ENCODE measurements around the gene CDR2. TPM values are rescaled to one million over a fixed set of nuclear protein-coding genes. Genes with fewer than 3 reads are reported as not detected.
"Not testable (repeated sequence)": the region's sequence is repeated elsewhere in the genome, so short reads cannot be mapped to it uniquely, and the experiment has no call there.

CDR2 gene
- total RNA-seq, 1 donor from 2014 or later = 20.9 TPM

DNA sequence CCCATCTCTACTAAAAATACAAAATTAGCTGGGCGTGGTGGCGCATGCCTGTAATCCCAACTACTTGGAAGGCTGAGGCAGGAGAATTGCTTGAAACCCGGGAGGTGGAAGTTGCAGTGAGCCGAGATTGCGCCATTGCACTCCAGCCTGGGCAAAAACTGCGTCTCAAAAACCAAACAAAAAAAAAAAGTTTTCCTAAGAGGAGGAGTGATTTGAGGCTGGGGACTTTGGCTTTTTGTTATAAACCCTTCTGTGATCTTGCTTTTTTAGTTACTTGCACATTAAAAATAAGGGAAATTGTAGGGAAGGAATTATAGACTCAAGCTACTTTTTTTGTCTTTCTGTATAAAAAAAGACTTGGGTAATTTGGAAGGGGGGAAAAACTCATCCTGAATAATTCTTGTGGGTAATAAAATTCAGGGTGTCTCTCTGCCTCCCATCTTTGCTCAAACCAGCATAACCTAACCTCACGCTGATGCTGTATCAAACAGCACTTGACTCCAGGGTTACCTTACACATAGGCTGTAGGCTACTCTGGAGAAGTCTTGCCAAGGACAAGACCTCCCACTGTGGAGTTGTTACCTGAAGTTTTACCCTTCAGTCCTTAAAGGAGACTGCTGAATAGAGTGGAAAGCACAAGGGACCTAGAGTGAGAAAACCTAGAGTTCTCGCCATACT, 1.7 kb upstream of the CDR2 start:
- DNase-seq (ENCODE audit: low spot score) = no peak

DNA sequence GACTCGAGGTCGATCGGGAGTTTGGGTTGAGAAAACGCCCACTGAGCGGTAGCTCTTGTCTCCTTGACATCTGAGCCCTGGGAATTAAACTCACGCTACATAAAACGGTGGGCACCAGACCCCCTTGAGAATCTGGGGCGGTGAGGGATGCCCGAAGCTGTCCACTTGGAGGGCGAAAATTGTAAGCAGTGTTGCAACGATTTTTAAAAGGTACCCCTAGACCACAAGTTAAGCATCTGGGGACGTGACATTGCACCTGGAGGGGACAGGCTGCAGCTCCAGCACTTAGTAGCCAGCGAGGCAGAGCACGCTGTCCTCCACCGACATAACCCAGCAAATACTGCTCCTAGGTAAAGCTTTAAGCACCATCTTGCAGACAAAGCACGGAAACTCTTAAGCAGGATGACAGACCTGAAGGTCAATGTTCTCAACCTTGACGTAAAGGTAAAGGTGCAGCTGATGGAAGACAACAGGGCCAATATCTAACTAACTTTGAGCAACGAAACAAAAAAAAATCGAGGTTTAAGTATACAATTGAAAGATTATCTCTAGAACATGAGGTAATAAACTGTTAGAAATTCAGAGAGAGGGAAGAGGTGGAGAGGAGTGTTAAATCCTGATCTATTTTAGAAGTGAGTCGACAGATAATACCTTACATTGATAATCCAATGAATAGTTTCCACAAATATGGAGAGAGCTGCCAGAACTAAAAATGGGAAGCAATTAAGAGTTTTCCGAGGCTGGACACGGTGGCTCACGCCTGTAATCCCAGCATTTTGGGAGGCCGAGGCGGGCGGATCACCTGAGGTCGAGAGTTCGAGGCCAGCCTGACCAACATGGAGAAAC, 921 bp upstream of the CDR2 start:
- no peak for DNase-seq (ENCODE audit: low spot score)

DNA sequence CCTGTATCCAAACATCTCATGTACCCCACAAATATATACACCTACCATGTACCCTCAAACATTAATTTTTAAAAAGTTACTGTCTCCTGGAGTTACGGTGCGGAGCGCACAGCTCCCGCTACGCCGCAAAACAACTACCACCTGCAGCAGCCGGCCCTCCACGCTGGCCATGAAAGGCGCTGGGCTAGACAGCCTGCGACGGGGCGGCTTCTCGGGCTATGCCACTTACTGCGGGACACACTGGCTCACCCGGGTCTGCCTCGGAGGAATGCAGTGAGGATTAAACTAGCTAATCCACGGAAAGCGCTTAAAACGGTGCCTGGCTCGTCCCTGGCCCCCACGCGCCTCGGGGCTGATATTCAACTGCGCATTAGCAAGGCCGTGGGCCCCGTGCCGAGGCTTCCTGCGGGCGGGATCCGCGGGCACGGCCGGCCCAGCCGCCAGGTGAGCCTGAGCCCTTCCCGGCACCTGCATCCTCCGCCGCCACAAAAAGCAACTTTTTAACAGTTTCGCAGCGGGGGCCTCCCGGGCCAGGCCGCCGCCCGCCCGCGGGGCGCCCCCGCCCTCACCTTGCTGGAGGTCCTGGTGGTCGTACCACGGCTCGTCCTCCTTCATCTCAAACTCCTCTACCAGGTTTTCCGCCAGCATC, 633 bp downstream of the CDR2 start:
- peak; percentile 31 for DNase-seq (ENCODE audit: low spot score)

DNA sequence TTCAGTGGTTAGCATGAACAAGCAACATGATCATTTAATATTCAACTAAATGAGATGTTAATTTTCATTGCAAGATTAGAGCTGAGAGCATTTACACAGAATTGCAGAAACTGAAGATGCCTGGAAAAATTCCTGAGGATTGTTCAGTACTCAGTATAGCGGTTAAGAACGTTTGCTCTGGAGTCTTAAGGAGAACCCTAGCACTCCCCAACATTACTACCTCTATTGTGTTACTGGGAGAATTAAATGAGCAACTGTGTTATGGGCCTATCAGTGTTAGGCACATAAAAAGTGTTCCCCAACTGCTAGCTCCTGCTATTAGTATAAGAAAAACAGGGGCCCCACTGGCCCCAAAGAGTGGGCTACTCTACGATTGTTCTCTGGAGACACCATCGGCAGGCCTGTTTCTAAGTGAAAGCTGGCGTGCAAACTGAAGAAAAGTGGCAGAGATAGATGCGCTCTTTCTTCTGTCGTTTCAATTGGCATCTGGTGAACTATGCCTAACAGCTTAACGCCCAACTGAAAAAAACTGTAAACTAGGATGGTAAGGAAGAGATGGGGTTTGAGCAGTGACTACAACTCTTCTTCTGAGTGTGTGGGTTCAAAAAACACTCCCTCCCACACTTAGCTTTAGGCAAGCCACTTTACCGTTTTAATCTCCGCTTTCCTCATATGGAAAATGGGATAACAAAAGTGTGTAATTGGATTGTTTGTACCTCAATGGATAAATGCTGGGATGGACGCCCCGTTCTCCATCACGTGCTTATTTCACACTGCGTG, 1.3 kb downstream of the CDR2 start:
- DNase-seq (ENCODE audit: low spot score) = no peak

DNA sequence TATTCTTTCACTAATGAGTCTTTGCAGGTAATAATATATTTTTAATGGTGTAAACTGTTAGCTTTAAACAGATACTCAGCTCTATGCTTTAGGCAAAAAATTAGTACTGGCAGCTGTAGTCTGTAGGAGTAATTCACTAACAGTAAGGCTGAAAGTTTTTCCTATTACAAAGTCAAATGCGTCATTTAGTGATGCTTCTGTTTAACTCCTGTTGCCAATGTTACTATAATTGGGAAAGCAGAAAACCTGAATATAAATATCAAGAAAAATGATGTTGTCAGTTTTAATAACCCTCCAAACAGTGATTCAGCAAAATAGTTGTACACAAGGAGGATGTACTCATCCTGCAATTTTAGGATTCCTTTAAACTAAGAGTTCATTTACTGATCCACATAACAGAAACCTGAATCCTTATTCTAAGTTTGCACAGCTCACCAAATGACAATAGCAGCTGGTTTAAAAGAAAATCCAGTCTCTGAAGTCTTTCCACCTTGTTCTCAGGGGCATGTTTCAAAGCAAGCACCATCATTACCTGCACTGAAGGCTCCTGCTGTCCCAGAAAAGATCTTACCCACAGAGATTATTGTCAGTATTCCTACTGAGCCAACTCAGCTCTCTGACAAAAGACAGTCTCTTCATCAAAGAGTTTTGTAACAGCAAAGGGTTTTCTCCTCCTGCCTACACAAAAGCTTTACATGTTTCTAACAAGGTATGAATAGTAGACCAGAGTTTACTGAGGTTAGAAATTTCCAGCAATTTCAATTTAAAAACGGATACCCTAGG, 4.2 kb downstream of the CDR2 start:
- no peak for DNase-seq (ENCODE audit: low spot score)

DNA sequence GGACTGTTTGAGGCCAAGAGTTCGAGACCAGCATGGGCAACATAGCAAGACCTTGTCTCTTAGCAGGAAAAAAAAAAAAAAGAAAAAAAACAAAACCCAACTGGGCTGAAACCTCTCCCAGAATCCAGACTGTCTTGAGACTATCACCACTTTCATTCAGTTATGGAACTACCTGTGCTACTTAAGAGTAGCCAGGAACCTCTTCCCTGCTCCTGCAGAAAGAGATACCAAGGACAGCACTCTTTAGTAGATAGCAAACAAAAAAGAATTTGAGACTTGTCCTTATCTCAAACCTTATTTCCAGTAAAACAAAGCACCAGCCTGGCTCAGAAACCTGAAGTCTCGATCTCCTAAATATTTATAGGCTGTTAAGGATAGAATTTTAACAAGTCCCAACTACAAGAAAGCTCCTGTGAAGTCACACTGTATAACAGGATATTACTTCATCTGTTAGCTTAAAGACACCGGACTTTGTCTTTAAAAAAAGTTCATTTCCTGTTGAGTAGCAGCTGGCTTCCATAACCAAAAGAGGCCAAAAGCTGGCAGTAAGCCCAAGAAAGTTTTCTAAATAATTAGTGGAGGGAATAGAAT, 5.1 kb downstream of the CDR2 start:
- DNase-seq (ENCODE audit: low spot score) = no peak

DNA sequence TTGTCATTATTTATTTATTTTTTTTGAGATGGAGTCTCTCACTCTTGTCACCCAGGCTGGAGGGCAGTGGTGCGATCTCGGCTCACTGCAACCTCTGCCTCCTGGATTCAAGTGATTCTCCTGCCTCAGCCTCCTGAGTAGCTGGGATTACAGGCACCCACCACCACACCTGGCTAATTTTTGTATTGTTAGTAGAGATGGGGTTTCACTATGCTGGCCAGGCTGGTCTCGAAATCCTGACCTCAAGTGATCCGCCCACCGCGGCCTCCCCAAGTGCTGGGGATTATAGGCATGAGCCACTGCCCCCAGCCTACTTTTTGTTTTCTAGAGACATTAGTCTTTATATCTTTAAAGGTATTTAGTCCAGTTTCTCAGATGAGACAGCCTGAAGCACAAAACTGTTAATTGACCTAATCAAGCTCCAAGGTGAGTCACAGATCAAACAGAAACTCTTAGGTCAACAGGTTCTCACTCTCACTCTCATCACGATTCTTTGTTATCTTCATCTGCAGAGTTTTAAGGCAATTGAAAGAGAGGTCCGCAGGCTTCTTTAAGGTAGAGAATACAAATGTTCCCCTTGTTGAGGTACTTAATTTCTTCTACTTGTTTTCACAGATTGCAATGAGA, 6.1 kb downstream of the CDR2 start:
- DNase-seq (ENCODE audit: low spot score) = not testable (repeated sequence)

DNA sequence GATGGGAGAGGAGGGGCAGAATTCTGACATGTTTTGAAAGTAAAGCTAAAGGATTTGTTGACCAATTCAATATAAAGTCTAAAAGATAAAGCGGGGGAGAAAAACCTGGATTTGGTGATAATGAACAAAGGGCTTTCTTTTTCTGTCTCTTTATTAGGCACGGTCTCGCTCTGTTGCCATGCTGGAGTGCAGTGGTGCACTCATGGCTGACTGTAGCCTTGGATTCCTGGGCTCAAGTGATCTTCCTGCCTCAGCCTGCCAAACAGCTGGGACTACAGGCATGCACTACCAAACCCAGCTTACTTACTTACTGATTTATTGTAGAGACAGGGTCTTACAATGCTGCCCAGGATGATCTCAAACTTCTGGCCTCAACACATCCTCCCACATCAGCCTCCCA, 7.5 kb downstream of the CDR2 start:
- DNase-seq (ENCODE audit: low spot score) = no peak

DNA sequence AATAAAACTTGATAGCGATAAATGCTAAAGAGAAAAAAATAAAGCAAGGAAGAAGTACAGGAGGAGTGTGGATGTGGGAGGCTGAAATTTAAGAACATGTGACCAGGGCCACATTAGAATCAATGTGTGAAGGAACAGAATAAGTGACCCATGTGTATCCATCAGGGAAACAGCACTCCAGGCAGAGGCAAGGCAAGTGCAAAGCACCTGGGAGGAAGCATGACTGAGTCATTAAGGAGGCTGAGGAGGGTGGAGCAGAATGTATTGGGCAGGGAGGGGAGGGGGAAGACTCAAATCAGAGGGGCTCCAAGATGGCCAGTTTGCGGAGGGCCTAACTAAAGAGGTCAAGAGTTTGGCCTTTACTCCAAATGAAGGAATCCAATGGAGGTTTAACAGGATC, 8.0 kb downstream of the CDR2 start:
- DNase-seq (ENCODE audit: low spot score) = no peak

DNA sequence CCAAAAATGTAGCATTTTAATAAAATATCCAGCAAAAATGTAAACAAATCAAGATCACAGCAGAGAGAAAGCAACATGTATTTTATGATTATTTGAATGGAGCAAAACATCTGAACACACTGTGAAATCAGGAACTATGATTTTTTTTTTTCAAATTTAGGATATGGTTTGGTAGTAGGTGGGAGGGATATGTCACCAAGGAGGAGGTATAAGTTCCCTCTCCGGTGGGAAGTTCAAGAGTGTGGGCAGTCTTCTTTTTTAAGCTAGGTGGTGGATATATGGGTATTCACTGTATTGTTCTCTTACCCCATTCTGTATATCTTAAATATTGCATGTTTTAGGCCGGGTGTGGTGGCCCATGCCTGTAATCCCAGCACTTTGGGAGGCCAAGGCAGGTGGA, 10.2 kb downstream of the CDR2 start:
- no peak for DNase-seq (ENCODE audit: low spot score)

DNA sequence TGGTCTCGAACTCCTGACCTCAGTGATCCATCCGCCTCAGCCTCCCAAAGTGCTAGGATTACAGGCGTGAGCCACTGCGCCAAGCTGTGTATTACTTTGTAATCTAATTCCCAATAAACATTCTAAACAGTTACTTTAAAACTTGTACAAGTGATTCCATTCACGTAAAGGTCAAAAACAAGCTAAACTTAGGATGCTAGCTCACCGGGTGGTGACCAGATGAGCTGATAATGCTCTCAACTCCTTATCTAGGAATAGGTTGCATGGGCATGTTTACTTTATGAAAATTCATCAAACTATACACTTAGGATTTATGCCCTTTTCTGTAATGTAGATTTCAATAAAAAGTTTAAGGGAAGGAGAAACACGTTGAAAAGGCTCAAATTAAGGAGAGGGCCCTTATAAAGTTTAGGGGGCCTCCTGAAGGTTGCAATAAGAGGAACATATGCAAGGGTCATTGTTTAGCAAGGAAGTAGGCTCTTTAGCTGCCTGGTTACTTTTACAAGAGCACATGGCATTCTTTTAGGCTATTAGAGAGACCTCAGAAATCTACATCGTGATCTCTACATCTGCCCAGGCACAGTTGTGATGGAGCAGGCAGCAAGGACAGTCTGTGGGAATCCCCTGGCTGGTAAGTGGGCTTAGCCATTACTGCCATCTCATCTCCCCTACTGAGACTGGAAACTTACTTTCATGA, 13.3 kb downstream of the CDR2 start:
- no peak for DNase-seq (ENCODE audit: low spot score)

DNA sequence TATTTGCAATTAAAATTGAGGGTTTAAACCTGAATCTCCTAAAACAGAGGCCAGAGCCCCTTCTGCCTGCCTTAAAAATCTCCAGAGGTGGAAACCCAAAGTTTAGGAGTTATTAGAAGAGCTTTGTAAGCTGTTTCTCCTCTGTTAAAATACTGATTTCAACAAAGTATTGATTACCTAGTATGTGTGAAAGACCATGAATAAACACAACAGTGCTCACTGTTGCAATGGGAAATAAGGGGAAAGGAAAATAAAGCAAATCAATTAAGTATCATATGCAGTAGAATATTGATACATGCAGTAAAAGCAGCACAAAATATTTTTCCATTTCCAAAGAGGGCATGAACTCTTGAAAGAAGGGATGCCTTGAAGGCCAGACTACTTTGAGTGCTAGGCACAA, 14.7 kb downstream of the CDR2 start:
- no peak for DNase-seq (ENCODE audit: low spot score)

DNA sequence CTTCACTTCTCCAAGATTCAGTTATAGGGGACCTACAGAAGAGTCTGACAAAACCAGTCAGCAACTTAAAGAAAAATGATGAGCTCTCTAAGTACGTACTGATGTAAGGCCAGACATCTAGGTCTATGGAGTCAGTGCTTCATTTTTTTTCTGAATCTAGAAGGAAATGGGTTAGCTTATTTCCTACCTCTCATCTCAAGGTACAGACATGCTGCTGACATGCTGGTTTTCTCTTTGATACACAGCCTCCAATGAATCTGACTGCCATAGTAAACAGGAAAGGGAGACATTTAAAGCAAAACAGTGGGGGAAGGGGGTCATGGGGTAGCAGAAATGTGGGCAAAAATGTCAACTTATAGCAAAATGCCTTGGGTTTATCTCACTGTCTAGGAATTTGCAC, 16.4 kb downstream of the CDR2 start:
- no peak for DNase-seq (ENCODE audit: low spot score)

DNA sequence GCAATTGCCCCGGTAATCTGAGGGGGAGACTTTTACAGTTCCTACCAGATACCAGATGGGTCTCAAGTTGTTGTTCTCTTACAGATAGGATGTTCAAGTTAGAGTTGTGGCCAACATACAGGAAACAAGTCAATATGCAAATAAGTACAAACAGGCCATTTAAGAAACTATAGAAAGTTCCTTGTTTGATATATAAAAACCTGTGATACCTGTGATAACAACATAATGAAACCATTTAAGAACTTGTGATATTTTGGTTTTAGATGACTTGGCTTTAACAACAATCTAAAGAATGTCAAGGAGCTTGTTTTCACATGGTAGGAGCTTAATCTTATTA, 16.8 kb downstream of the CDR2 start:
- no peak for DNase-seq (ENCODE audit: low spot score)

DNA sequence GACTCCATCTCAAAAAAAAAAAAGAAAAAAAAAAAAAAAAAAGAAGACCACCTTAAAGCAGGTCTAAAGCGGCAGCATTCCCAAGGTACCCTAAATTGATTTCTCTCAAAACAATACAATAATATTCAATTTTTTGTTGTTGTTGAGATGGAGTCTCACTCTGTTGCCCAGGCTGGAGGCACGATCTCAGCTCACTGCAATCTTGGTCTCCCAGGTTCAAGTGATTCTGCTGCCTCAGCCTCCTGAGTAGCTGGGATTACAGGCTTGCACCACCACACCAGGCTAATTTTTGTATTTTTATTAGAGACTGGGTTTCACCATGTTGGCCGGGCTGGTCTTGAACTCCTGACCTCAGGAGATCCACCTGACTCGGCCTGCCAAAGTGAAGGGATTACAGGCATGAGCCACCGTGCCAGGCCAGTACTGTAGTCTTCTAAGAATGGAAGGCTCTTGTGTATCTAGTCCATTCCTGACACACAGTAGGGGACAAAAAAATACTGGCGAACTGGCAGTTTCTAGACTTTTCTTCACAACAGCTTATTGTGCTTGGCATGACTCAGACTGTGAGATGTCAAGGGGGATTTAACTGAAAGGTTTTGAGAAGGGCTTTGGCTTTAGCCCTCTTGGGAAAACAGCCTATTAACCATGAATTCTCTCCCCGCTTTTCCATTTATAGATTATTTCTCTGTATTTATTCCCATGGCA, 17.3 kb downstream of the CDR2 start:
- DNase-seq (ENCODE audit: low spot score) = no peak

DNA sequence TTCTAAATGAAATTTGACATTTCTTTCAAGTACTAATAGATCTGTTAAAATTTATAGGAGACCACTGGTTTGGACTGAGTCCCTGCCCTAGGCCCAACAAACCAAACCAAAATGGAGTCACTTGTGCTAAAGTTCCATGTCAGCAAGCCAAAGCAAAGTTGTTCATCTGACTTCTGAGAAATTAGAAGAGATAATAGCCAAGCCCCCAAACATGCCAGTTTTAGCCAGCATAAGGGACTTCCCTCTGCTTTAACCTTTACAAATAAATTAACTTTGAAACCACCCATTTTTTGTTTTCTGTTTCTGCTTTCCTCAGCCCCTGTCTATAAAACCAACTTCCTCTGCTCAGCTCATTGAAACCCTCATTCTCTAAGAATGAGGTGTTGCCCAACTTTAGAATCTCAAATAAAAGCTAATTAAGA, 18.9 kb downstream of the CDR2 start:
- no peak for DNase-seq (ENCODE audit: low spot score)

DNA sequence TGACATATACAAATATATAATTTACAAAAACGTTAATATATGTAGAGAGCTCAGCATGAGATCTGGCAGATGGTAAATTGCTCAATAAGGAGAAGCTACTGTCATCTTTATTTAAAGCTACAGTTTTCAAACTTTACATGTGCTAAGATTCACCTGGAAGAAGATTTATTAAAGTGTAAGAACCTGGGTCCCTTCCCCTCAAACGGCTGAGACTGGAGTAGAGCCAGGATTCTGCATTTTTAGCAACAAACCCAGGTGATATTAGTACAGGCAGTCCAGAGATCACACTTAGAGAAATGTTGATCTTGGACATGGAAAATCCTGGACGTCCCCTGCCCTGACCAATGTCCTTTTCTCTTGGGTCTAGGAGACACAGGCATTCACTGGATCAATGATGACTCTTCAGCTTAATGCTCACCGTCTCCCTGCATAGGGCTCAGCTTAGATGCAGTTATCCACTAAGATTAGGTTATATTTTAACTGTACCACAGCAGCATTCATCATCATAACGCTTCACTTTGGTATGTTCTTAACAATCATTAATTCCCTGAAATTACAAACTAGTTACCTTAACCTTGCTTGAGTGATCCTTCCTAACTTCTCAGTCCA, 20.4 kb downstream of the CDR2 start:
- DNase-seq (ENCODE audit: low spot score) = no peak

DNA sequence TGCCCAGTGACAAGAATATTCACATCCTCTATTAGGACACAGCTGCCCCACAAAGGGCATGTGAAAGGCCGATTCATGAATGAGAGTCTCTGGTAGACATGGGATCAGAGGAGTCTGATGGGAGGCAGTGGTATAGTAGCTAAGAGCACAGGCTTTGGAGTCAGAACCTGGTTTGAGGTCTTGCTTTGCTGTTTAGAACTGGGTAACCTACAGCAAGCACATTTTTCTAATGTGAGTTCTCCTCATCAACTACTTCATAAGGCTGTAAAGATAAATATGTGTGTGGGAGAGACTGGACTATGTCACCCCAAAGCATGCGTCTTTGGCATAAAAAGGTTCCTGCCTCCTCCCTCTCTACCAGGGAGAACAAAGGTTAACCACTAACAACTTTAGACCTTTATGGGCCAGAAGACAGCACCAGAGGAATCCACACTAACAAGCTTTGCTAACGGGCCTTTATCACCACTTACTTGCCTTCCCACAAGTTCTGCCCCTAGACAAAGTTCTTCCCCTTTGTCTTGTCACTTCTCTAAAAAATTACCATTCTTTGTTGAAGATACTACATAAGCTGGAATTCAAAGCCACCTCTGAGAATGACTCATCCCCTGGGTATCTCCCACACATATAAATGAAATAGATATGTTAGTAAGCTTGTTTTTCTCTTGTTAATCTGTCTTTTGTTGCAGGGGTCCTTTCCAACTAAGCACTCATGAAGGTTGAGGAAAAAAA, 21.1 kb downstream of the CDR2 start:
- no peak for DNase-seq (ENCODE audit: low spot score)
